DMS 273 (cell line): ENCODE data around the gene C14orf93.

ENCODE experiments used
- DNase-seq: peaks from one replicate; lab custom pipeline; 2025; ENCODE audit not compliant: unreplicated experiment; lab: John Stamatoyannopoulos, UW

C14orf93 gene

GRCh38 chr14:23009939-23010726 is at the start of gene C14orf93:
TSS of gene C14orf93 (minus strand) at chr14:23010143. CDS start at chr14:22999023, 11,120 bp downstream.
- DNase-seq = peak; percentile 89

GRCh38 chr14:23058654-23059504 is 48.9 kb upstream of the C14orf93 start:
- DNase-seq = no peak

- DNase-seq = no peak
These were observed 48.1 kb upstream of the C14orf93 start for GRCh38 chr14:23057757-23058653.

- DNase-seq = no peak
These were observed 47.2 kb upstream of the C14orf93 start, which contains the start of gene CDH24 for GRCh38 chr14:23056956-23057756. TSS of gene CDH24 (minus strand) at chr14:23057520. CDS start at chr14:23055733, 1,787 bp downstream.

GRCh38 chr14:23056145-23056955 is 46.4 kb upstream of the C14orf93 start:
- DNase-seq = no peak

GRCh38 chr14:23055621-23056144 is 45.7 kb upstream of the C14orf93 start:
- DNase-seq = no peak

GRCh38 chr14:23055147-23055550 is 45.2 kb upstream of the C14orf93 start:
- no peak for DNase-seq

GRCh38 chr14:23054000-23054811 is 44.3 kb upstream of the C14orf93 start:
- DNase-seq = no peak

- no peak for DNase-seq
These were observed 43.5 kb upstream of the C14orf93 start for GRCh38 chr14:23053426-23053825.

- DNase-seq = no peak
These were observed 42.7 kb upstream of the C14orf93 start for GRCh38 chr14:23052671-23053070.

- no peak for DNase-seq
These were observed 42.3 kb upstream of the C14orf93 start for GRCh38 chr14:23052182-23052623.

GRCh38 chr14:23051141-23052057 is 41.5 kb upstream of the C14orf93 start:
- DNase-seq = no peak

GRCh38 chr14:23049011-23049410 is 39.1 kb upstream of the C14orf93 start:
- no peak for DNase-seq

GRCh38 chr14:23047751-23048693 is 38.1 kb upstream of the C14orf93 start:
- DNase-seq = no peak

- no peak for DNase-seq
These were observed 37.2 kb upstream of the C14orf93 start for GRCh38 chr14:23047034-23047634.
